ENCODE measurements around the gene PITPNC1. TPM values are rescaled to one million over a fixed set of nuclear protein-coding genes. Genes with fewer than 3 reads are reported as not detected.
"Not testable (repeated sequence)": the region's sequence is repeated elsewhere in the genome, so short reads cannot be mapped to it uniquely, and the experiment has no call there.

PITPNC1 gene
- total RNA-seq, 1 donor from 2014 or later = 40.3 TPM

- Mint-ChIP-seq H3K27me3 (ENCODE audit: unreplicated experiment) (peaks cover 2% of the 10 kb centered on the region), H3K4me1 (ENCODE audit: low read depth, unreplicated experiment) (peaks cover 2% of the 10 kb centered on the region), H3K4me3 (ENCODE audit: unreplicated experiment) (no peak overlapping the region), H3K27ac (ENCODE audit: unreplicated experiment) (no peak overlapping the region), H3K9me3 (ENCODE audit: unreplicated experiment) (peaks cover 2% of the 10 kb centered on the region), H3K36me3 (ENCODE audit: unreplicated experiment) (no peaks in the 10 kb centered on the region)
- DNase-seq = no peak
- TF ChIP-seq, protein P1, sequence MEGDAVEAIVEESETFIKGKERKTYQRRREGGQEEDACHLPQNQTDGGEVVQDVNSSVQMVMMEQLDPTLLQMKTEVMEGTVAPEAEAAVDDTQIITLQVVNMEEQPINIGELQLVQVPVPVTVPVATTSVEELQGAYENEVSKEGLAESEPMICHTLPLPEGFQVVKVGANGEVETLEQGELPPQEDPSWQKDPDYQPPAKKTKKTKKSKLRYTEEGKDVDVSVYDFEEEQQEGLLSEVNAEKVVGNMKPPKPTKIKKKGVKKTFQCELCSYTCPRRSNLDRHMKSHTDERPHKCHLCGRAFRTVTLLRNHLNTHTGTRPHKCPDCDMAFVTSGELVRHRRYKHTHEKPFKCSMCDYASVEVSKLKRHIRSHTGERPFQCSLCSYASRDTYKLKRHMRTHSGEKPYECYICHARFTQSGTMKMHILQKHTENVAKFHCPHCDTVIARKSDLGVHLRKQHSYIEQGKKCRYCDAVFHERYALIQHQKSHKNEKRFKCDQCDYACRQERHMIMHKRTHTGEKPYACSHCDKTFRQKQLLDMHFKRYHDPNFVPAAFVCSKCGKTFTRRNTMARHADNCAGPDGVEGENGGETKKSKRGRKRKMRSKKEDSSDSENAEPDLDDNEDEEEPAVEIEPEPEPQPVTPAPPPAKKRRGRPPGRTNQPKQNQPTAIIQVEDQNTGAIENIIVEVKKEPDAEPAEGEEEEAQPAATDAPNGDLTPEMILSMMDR (IDR thresholded peaks at IDR 0.05; ENCODE audit: partially characterized antibody, unreplicated experiment) = no peak
Measured at GRCh38 chr17:67647482-67647881, 270.4 kb downstream of the PITPNC1 start.

DNA sequence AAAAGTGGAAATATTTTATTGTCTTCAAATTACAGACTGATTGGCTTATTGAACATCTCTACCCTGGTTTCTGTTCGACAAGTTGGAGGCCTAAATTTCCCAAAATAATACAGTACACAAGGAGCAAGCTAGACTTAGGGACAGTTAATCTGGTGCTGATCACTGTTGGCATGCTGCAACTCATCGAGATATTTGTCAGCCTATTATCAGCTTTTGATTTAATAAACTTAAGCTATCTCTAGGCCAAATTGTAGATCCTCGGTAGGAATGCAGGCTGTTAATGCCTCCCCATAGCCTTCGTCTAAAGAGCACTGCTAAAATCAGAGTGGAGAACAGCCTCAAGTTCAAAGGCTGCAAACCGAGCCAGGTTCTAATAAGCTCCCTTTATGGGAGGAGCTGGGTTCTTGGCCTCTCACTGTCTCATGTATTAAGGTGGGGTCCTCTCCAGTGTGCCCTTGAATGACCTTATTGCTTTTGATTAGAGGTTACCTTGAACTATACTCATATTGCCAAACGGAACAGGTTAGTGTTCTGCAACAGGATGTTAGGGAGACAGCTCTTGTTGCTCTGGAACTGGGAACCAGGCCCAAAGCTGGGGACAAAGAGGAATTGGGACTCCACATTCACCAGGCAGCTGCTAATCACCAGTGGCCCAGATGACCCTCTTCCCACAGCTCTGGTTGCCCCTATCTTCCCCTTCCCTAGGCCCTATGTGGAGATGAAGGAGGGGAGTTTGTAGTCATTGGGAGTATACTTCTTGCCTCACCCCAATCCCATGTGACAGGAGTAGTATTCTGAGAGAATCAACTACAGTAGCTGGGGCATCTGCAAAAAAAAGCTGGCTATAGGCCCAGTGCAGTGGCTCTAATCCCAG is 271.2 kb downstream of the PITPNC1 start:
- TF ChIP-seq, protein P1 (IDR thresholded peaks at IDR 0.05; ENCODE audit: partially characterized antibody, unreplicated experiment) = no peak
- no peak for DNase-seq
- no peak overlapping the region for H3K4me3 Mint-ChIP-seq (ENCODE audit: unreplicated experiment)
- H3K9me3 Mint-ChIP-seq (ENCODE audit: unreplicated experiment) = peaks cover 2% of the 10 kb centered on the region
- H3K36me3 Mint-ChIP-seq (ENCODE audit: unreplicated experiment) = peaks cover 3% of the 10 kb centered on the region
- peaks cover 2% of the 10 kb centered on the region for H3K4me1 Mint-ChIP-seq (ENCODE audit: low read depth, unreplicated experiment)
- H3K27ac Mint-ChIP-seq (ENCODE audit: unreplicated experiment) = no peak overlapping the region
- peaks cover 2% of the 10 kb centered on the region for H3K27me3 Mint-ChIP-seq (ENCODE audit: unreplicated experiment)

DNA sequence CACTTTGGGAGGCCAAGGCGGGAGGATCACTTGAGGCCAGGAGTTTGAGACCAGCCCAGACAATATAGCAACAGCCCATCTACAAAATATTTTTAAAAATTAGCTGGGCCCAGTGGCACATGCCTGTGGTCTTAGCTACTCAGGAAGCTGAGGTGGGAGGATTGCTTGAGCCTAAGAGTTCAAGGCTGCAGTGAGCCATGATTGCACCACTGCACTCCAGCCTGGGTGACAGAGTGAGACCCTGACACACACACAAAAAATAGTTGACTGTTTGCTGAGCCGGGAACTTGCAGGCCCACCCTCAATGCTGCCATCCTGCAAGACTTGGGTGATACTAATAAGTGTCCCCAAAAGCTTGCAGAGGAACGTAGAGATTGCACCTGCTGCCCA is 271.8 kb downstream of the PITPNC1 start:
- not testable (repeated sequence) for H3K9me3 Mint-ChIP-seq (ENCODE audit: unreplicated experiment); H3K4me3 Mint-ChIP-seq (ENCODE audit: unreplicated experiment); H3K36me3 Mint-ChIP-seq (ENCODE audit: unreplicated experiment); H3K27me3 Mint-ChIP-seq (ENCODE audit: unreplicated experiment); DNase-seq; H3K4me1 Mint-ChIP-seq (ENCODE audit: low read depth, unreplicated experiment); H3K27ac Mint-ChIP-seq (ENCODE audit: unreplicated experiment)

DNA sequence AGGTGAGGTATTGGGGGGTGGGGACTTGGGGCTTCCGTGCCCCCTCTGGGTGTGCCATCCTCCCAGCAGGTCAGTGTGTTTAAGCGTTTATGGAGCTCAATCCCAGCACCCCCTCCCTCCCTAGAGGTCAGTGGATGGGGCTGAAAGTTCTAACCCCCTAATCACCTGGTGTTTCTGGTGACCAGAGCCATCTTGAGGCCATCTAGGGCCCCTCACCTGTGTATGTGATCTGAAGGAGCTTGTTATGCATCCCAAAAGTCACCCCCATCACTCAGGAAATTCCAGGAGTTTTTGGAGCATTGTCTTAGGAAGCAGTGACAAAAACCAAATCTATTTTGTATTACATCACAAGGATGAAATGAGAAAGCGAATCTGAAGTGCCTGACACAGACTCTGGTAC is 272.8 kb downstream of the PITPNC1 start:
- no peak for DNase-seq
- H3K4me3 Mint-ChIP-seq (ENCODE audit: unreplicated experiment) = no peak overlapping the region
- peaks cover 5% of the 10 kb centered on the region for H3K36me3 Mint-ChIP-seq (ENCODE audit: unreplicated experiment)
- H3K4me1 Mint-ChIP-seq (ENCODE audit: low read depth, unreplicated experiment) = peaks cover 2% of the 10 kb centered on the region
- H3K9me3 Mint-ChIP-seq (ENCODE audit: unreplicated experiment) = peaks cover 2% of the 10 kb centered on the region
- no peaks in the 10 kb centered on the region for H3K27me3 Mint-ChIP-seq (ENCODE audit: unreplicated experiment)
- TF ChIP-seq, protein P1 (IDR thresholded peaks at IDR 0.05; ENCODE audit: partially characterized antibody, unreplicated experiment) = no peak
- no peak overlapping the region for H3K27ac Mint-ChIP-seq (ENCODE audit: unreplicated experiment)

DNA sequence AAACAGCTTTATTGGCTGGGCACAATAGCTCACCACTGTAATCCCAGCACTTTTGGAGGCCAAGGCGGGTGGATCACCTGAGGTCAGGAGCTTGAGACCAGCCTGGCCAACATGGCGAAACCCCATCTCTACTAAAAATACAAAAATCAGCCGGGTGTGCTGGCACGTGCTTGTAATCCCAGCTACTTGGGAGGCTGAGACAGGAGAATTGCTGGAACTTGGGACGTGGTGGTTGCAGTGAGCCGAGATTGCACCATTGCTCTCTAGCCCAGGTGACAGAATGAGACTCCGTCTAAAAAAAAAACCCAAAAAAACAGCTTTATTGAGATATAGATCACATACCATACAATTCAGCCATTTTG is 274.1 kb downstream of the PITPNC1 start:
- H3K4me3 Mint-ChIP-seq (ENCODE audit: unreplicated experiment); H3K27ac Mint-ChIP-seq (ENCODE audit: unreplicated experiment); H3K27me3 Mint-ChIP-seq (ENCODE audit: unreplicated experiment); DNase-seq; H3K36me3 Mint-ChIP-seq (ENCODE audit: unreplicated experiment); H3K9me3 Mint-ChIP-seq (ENCODE audit: unreplicated experiment); H3K4me1 Mint-ChIP-seq (ENCODE audit: low read depth, unreplicated experiment): not testable (repeated sequence)

GRCh38 chr17:67652433-67652832 is 275.4 kb downstream of the PITPNC1 start:
- Mint-ChIP-seq H3K36me3 (ENCODE audit: unreplicated experiment) (peaks cover 9% of the 10 kb centered on the region), H3K4me1 (ENCODE audit: low read depth, unreplicated experiment) (peaks cover 2% of the 10 kb centered on the region), H3K9me3 (ENCODE audit: unreplicated experiment) (peaks cover 2% of the 10 kb centered on the region), H3K27me3 (ENCODE audit: unreplicated experiment) (no peaks in the 10 kb centered on the region), H3K27ac (ENCODE audit: unreplicated experiment) (no peak overlapping the region), H3K4me3 (ENCODE audit: unreplicated experiment) (no peak overlapping the region)
- TF ChIP-seq, protein P1 (IDR thresholded peaks at IDR 0.05; ENCODE audit: partially characterized antibody, unreplicated experiment) = no peak
- no peak for DNase-seq
